Measurements from ENCODE around the gene PMM2.

GRCh38 chr16:8880839-8881510, 83.3 kb downstream of the PMM2 start:
- TF ChIP-seq POLR2A (IDR thresholded peaks at IDR 0.05) (no peak), CTCF (IDR thresholded peaks at IDR 0.05) (no peak)

All from adrenal gland (tissue), 5 donors.